HG02970 (cell line): ENCODE results near the gene LCE1B.

Experiments
- ATAC-seq: cut with Tn5 transposase; IDR thresholded peaks from one replicate; pipeline ENCODE4 v1.9.1; 2021; ENCODE audit warnings: mild to moderate bottlenecking, moderate library complexity, moderate number of reproducible peaks; ENCODE audit not compliant: unreplicated experiment, low FRiP score

The LCE1B gene, protein sequence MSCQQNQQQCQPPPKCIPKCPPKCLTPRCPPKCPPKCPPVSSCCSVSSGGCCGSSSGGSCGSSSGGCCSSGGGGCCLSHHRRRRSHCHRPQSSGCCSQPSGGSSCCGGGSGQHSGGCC

DNA sequence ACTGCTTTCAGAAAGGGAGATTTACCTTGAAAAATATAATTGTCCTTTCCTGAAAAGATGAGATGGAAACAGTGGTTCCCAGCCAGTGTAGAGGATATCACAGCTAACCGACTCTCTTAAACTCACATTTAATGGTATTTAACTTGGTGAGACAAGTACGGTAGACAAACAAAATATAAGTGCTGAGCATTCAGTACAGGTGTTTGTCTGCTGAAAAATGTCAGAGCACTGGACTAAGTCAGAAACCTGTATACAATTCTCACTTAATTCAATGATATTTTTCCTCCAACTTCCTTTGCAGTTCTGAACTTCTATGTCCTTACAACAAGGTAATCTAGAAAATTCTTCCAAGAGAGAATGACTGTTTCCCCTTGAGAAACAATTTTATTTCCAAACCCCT, at the start of gene LCE1B:
Gene LCE1B (plus strand): TSS at position 301 of the 400 bp plus-strand sequence. CDS start 476 bp downstream, outside the sequence.
- no peak for ATAC-seq

DNA sequence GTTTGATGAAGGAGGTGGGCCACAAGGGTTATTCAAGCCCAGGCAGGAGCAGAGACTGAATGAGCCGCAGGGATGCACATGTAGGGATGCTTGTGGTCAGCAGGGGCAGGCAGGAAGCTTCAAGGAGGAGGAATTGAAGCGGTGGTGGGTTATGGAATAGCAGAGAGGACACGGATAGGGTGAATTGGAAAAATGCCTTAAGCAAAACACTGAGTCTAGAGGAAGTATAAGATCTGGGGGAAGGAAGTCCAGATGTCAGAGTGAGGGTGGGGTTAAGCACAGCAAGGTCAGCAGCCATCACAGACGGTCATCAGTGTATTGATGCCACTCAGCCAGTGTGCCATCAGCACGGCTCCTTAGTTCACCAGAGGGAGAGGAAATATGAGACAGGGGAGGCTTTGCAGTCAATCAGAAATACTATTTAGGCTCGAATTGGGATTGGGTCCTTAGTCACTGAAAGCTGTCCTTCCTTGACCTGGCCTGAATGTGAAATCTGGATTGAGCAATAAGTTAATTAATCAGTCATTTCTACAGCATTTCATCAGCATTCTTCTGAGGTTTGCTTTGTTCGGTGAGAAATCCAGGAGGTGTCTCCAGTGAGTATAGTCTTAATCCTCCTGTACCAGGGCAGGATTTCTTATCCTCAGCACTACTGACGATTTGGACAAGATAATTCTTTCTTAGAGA, 42.8 kb upstream of the LCE1B start:
- no peak for ATAC-seq

DNA sequence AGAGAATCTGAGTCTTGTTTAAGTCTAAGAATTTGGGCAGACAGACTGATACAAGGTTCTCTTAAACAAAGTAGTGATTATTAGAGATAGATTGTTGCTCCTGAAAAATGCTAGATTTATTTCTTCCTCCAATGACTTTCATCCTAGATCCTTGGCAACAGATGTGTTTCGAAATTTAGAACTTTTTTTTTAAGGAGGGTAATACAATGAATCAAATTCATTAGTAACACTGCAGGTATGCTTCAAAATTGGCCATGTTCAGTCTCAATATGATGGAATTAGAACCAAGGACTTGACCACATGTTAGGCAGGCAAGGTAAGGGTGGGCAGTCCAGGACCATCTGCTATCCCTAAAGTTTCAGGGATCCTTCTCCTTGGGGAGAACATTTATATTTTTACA, 41.4 kb upstream of the LCE1B start:
- ATAC-seq, result no peak

DNA sequence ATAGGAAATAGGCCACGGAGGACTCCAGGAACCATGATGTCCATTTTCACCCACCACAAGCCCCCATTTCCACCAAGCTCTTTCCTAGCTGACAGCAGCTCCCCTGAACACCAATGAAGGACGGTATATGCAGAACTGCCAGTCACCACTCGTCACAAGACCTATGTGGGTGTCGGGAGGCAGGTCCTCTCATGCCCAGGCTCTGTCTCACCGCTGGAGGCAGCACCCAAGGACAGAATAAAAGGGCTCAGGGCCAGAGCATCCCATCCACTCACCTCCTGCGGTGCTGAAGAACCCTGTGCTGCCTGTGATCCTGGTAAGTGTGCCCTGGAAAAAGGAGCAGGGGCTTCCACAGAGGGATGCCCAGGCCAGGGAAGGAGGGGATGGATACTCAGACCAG, 36.9 kb upstream of the LCE1B start, which contains the start of gene LCE1F:
Gene LCE1F (plus strand): TSS at position 266 of the 400 bp plus-strand sequence. CDS start 1,232 bp downstream, outside the sequence.
- no peak for ATAC-seq

DNA sequence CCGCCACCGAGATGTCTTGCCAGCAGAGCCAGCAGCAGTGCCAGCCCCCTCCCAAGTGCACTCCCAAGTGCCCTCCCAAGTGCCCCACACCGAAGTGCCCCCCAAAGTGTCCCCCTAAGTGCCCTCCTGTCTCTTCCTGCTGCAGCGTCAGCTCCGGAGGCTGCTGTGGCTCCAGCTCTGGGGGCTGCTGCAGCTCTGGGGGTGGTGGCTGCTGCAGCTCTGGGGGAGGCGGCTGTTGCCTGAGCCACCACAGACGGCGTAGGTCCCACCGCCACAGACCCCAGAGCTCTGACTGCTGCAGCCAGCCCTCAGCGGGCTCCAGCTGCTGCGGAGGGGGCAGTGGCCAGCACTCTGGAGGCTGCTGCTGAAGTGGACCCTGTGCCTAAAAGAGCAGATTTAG, 35.4 kb upstream of the LCE1B start:
- no peak for ATAC-seq

DNA sequence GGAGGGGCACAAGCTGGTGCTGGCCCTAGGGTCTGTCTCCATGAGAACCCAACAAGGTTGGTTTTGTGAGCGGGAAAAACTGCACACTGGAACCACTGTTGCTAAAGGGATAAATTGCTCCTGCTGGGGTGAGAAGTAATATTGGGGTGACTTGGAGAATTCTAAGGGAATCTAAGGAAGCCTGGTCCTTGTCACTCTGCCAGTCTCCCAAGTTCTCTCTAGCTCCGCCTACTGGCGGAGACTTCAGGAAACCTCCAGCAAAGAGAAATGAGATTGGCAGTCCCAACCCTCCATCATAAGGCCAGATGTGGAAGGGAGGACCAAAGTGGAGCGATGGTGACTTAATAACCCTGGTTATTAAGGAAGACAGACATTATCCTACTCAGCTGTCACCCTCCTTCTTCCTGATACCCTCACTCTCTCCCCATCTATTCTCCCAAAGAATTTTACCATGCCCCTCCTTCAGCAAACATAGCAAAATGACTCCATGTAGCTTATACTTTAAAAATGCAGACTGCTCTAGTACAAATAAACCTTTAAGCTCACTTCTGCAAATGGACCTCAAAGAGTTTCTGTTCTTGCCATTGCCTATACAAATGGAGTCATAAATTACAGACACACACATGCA, 34.1 kb upstream of the LCE1B start:
- no peak for ATAC-seq

DNA sequence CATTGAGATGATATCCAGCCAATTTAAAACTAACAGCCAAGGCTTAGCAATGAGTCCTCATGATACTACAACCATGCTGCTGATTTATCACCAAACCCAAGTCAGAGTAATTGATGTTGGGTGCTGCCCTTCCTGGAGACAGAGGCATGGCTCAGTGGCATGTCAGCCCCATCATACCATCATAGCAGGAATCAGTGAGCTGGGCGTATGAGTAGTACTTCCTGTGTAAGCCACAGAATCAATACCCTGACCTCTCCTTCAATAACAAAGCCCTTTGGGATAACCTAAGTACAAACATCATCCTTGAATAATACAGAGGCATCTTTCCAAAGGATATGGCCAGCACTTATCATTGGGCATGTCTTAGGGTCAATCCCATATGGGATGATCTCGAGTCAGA, 28.7 kb upstream of the LCE1B start:
- ATAC-seq, result no peak

DNA sequence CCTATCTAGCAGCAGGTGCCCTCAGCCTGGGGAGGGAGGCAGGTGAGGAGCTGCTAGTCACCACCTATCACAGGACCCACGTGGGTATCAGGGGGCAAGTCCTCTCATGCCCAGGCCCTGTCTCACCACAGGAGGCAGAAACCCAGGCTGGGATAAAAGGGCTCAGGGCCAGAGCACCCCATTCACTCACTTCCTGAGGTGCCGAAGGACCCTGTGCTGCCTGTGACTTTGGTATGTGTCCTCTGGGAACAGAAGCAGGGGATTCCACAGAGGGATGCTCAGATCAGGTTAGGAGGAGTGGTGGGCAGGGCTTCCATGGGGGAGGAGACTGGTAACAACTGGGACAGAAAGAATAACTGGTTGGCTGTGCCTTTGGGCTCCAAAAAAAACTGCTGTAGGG, 25.7 kb upstream of the LCE1B start, which contains the start of gene LCE1E:
Gene LCE1E (plus strand): TSS at position 181 of the 400 bp plus-strand sequence. CDS start 1,043 bp downstream, outside the sequence.
- no peak for ATAC-seq

DNA sequence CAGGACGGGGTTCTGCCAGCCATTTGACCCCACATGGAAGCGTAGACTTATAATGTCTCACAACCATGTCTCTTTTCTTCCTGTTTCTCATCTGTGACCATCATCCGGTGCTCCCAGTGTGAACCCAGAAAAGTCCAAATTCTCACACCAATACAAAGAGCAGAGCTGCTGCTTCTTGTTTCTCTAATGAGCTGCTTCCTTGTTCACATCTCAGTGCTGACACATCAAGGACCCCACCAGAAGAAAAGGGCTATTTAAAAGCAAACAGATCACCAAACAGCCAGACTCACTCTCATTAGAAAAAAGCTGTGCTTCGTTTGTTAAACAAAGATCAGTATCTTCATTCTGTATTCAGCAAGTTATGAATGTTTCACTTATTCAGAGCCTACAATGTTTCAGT, 16.1 kb upstream of the LCE1B start:
- ATAC-seq, result no peak

DNA sequence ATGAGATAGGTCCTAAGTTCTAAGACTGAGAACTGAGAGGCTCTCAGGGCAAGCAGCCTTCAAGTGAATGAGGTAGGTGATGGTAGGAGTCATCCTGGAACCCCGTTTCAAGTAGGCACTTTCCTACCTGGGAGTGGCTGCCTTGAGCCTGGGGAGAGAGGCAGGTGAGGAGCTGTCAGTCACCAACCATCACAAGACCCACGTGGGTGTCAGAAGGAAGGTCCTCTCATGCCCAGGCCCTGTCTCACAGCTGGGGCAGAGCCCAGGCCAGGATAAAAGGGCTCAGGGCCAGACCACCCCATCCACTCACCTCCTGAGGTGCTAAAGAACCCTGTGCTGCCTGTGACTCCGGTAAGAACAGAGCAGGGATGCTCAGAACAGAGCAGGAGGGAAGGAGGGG, 15.3 kb upstream of the LCE1B start, which contains the start of gene LCE1D:
Gene LCE1D (plus strand): TSS at position 301 of the 400 bp plus-strand sequence. CDS start 1,074 bp downstream, outside the sequence.
- ATAC-seq, result no peak

DNA sequence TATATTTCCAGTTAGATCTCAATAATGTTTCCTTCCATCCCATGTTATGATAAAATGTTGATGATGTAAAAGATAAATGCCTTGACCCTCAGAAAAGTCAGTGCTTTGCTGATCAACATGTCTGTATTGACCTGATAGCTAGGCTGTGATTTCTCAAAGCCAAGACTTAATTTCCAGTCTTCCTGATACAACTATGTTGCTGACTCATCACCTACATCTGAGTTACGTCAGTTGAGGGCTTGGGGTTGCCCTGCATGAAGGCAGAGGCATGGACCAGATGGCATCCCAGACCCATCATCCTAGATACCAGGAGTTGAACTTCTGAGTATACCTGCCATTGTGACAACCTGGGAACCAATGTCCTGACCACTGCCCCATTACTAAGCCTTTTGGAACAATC, 10.4 kb upstream of the LCE1B start:
- ATAC-seq, result no peak

DNA sequence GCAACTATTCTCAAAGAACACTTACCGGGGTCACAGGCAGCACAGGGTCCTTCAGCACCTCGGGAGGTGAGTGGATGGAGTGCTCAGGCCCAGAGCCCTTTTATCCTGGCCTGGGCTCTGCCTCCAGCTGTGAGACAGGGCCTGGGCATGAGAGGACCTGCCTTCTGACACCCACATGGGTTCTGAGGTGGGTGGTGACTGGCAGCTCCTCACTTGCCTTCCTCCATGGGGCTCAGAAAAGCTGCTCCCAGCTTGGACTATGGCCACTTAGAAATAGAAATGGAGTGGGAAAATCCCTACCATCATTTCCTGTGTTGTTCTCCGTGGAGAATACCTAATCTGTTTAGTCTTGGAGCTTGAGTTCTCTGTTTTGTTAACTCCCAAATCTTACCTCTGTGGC, 5.2 kb upstream of the LCE1B start, which contains the start of gene LCE1C:
Gene LCE1C (minus strand): TSS at position 76 of the 400 bp plus-strand sequence. CDS start 1,173 bp downstream, outside the sequence.
- no peak for ATAC-seq

DNA sequence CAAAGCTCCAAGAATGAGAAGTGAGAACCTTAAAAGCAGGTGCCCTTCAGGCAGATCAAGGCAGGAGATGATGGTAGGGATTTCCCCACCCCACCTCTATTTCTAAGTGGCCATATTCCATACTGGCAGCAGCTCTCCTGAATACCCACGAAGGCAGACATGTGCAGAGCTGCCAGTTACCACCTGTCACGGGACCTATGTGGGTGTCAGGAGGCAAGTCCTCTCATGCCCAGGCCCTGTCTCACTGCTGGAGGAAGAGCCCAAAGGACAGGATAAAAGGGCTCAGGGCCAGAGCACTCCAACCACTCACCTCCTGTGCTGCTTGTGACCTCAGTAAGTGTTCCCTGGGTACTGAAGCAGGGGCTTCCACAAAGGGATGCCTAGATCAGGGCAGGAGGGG, 721 bp upstream of the LCE1B start:
- no peak for ATAC-seq

DNA sequence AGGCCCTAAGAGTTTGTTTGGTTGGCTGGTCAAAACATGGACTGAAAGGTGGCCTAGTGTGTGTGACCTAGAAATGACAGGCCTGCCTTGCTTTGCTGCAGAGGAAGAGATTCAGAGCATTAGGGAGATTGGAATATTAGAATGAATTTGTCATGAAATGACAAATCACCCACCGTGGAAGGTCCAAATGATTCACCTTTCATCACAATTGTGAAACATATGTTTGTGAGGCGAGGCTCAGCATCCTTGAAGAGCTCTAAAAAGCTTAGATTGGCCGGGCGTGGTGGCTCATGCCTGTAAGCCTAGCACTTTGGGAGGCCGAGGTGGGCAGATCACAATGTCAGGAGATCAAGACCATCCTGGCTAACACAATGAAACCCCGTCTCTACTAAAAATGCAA, 5.5 kb downstream of the LCE1B start:
- no peak for ATAC-seq

DNA sequence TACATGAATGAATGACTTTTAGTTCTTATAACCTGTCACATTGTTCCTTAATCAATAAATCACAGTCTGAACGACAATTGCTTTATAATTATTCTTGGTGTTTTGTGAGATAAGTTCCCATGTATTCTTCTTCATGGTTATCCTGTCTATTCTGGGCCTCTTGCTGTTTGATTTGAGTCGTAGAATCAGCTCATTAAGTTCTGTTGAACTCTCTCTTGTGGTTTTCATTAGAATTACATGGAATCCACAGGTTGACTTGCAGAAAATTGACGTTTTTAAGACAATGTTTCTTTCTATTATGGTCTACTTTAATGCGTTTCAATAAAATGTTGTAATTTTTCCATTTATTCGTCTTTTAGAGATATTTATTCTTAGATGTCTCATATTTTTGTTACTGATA, 11.5 kb downstream of the LCE1B start:
- no peak for ATAC-seq

DNA sequence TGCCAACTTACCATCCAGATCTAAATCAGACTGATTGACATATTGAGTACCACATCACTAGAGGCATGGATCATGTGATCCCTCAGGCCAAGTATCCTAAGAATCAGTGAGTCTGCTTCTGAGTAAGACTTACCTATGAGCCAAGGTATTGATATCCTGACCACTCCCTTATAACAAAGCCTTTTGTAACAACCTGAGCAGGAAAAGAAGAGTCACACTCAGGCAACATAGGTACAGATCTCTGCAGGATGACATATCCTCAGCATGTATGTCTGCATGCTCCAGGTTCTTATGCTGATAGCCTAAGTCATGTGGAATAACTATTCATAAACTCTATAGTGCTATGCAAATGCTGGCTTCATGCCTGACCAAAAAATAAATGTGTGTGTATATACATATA, 13.2 kb downstream of the LCE1B start:
- no peak for ATAC-seq

DNA sequence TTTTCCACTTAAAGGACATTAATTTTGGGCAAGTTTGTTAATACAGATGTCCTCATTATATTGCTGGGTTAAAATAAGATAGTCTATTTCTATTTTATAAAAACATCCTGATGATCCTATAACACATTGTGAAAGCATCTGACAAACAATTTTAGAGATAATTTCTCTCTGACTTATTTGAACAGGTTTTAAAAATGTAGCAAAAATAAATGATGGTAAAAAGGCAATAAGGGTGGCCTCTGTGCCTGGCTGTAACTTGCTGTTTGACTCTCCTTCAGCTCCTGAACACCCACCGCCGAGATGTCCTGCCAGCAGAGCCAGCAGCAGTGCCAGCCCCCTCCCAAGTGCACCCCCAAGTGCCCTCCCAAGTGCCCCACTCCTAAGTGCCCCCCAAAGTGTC, 15.4 kb downstream of the LCE1B start, which contains the start of gene LCE1A:
Gene LCE1A (plus strand): TSS at position 301 of the 400 bp plus-strand sequence. CDS start 0 bp downstream, at position 301.
- ATAC-seq, result no peak

DNA sequence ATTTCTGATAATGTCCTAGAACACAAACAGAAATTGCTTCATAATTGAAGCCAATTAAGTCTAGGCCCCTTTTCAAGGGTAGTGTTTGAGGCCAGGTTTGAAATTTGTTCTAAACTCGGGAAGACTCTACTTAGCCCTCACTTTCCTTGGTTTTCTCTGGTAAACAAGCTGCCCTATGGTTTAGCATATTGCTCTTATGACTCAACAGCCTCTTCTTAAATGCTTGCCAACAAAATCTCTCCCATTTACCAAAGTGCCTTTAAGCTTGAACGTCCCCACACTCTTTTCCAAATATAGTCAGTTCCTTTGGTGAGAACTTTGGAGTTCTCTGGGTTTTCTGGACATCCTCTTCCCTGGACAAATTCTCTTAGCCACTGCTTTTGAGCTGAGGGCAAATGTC, 25.1 kb downstream of the LCE1B start:
- no peak for ATAC-seq

DNA sequence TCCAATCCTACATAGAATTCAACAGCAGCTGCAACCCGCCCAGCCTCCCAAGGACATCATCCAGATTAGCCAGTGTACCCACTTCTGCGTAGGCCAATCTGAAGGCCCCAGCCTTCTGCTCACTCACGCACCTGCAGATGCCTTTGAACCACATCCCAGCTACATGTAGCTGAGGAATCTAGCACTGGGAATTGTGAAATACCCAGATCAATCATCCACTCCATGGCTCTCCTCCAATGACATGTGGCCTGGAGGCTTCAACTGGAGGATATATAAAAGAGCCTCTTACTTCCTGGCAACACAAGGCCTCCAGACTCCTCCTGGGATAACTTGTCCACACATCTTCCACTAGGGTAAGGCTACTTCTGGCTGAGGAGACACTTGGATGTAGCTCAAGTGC, 30.8 kb downstream of the LCE1B start, which contains the start of gene LCE6A:
Gene LCE6A (plus strand): TSS at position 301 of the 400 bp plus-strand sequence. CDS start 665 bp downstream, outside the sequence.
- no peak for ATAC-seq

DNA sequence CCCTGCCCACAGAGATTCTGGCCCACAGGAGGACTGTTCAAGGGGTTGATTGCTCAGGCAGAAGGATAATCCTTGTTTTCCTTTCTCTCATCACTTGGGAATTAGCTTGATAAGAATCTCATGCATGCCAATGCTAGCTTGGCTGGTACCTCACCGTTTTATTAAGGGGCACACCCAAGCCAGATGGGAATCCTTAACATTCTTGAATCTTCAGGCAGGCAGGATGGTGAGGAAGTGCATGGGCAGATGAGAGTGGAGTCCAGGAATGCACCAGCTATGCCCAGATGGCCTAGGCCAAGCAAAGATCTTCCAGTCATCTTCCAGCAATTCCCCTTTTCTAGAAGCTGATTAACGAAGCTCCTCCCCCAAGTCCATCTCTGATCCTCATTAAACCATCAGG, 43.9 kb downstream of the LCE1B start:
- no peak for ATAC-seq

DNA sequence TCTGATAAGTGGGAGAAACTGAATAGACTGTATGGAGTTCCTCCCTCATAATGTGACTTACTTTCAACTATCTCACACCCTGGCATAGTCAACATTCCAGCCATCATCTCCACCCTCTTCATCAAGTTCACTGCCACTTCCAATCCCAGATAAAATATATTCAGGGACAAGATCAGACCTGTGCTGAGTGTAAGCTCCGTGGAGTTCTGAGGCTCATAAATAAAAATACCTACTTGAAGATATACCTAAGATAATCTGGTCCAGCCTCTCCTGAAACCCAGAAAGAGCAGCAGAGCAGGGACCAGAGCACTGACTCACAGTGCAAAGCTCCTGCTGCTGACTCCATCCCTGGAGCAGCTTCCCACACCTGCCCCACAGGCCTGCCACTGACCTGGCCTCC, 46.3 kb downstream of the LCE1B start:
- ATAC-seq, result no peak
